Stimulated activated CD8-positive, alpha-beta memory T cell treated with anti-CD3 and anti-CD28 coated beads, Interleukin-12 subunit alpha, Interleukin-12 subunit beta, amount 100 ng/mL, for 24 hours (primary cell): Measurements from ENCODE around the gene PCDH9.
"Not testable (repeated sequence)": the region's sequence is repeated elsewhere in the genome, so short reads cannot be mapped to it uniquely, and the experiment has no call there.

Experiments used
- DNase-seq: peaks from one replicate; pipeline ENCODE4 v3.0.0-alpha.2; 2020; ENCODE audit errors: extremely low read depth

The PCDH9 gene

GRCh38 chr13:67130444-67130843 lies 99.7 kb downstream of the PCDH9 start:
- no peak for DNase-seq

- DNase-seq = no peak
Observed at GRCh38 chr13:67128136-67128535, 102.0 kb downstream of the PCDH9 start.

- no peak for DNase-seq
Observed at GRCh38 chr13:67125681-67126080, 104.5 kb downstream of the PCDH9 start.

- no peak for DNase-seq
Observed at GRCh38 chr13:67123165-67123564, 107.0 kb downstream of the PCDH9 start.

- no peak for DNase-seq
Observed at GRCh38 chr13:67122251-67122650, 107.9 kb downstream of the PCDH9 start.

- no peak for DNase-seq
Observed at GRCh38 chr13:67120872-67121531, 109.1 kb downstream of the PCDH9 start.

GRCh38 chr13:67119481-67119894 lies 110.6 kb downstream of the PCDH9 start:
- DNase-seq = no peak

GRCh38 chr13:67118277-67118676 lies 111.9 kb downstream of the PCDH9 start:
- no peak for DNase-seq

- no peak for DNase-seq
Observed at GRCh38 chr13:67117010-67117550, 113.1 kb downstream of the PCDH9 start.

- DNase-seq = no peak
Observed at GRCh38 chr13:67107979-67108378, 122.2 kb downstream of the PCDH9 start.

- no peak for DNase-seq
Observed at GRCh38 chr13:67106502-67107057, 123.6 kb downstream of the PCDH9 start.

- no peak for DNase-seq
Observed at GRCh38 chr13:67101730-67102467, 128.2 kb downstream of the PCDH9 start.

- DNase-seq = no peak
Observed at GRCh38 chr13:67100730-67101129, 129.4 kb downstream of the PCDH9 start.

- no peak for DNase-seq
Observed at GRCh38 chr13:67099494-67099893, 130.6 kb downstream of the PCDH9 start.

- no peak for DNase-seq
Observed at GRCh38 chr13:67097892-67098452, 132.2 kb downstream of the PCDH9 start.

- DNase-seq = not testable (repeated sequence)
Observed at GRCh38 chr13:67096893-67097292, 133.2 kb downstream of the PCDH9 start.

- DNase-seq = no peak
Observed at GRCh38 chr13:67096418-67096817, 133.7 kb downstream of the PCDH9 start.

- DNase-seq = no peak
Observed at GRCh38 chr13:67095621-67096020, 134.5 kb downstream of the PCDH9 start.

GRCh38 chr13:67094952-67095351 lies 135.2 kb downstream of the PCDH9 start:
- no peak for DNase-seq

GRCh38 chr13:67094078-67094477 lies 136.1 kb downstream of the PCDH9 start:
- no peak for DNase-seq

- DNase-seq = no peak
Observed at GRCh38 chr13:67091603-67092002, 138.5 kb downstream of the PCDH9 start.

- DNase-seq = no peak
Observed at GRCh38 chr13:67090856-67091255, 139.3 kb downstream of the PCDH9 start.

- no peak for DNase-seq
Observed at GRCh38 chr13:67087527-67087926, 142.6 kb downstream of the PCDH9 start.
